SK-N-SH (cell line): ENCODE measurements around the gene KISS1R. TPM values are rescaled to one million over a fixed set of nuclear protein-coding genes. Genes with fewer than 3 reads are reported as not detected.

Experiments used
- polyA plus RNA-seq, 3 experiments: library from polyadenylated mRNA; depleted of rRNA; stranded (reverse); fragments of >200 nt; gene quantifications; 2 replicates each; pipeline ENCODE4 v1.2.3, GENCODE V29; 2012
- small RNA-seq, 7 experiments: library from RNA; depleted of rRNA; stranded (forward); fragments of <200 nt; gene quantifications; one replicate each; pipeline ENCODE3, GENCODE V24; 2012

The KISS1R gene
- polyA plus RNA-seq, 1 of the 3 experiments (the other 2 are of a cell fraction), result not detected

Small RNA genes lying within 50 kb of the gene (small RNA-seq; reads per million reads assigned to genes)
- gene RNU6-9, result 2.2 to 32.2 (median 10.4) reads per million in 7 experiments

Other genes starting within 250 kb of the KISS1R start
- gene FSTL3, start 240.9 kb upstream of the KISS1R start, polyA plus RNA-seq (2012; rRNA removed), result 64.4 and 73.0 TPM in 2 replicates
- not detected in 2 replicates for gene PRSS57, start 221.9 kb upstream of the KISS1R start, polyA plus RNA-seq (2012; rRNA removed)
- gene PALM, start 208.4 kb upstream of the KISS1R start, polyA plus RNA-seq (2012; rRNA removed), result 6.2 and 15.6 TPM in 2 replicates
- gene MISP, start 166.2 kb upstream of the KISS1R start, polyA plus RNA-seq (2012; rRNA removed), result 0.03 and 0.08 TPM in 2 replicates
- 172 and 243 TPM in 2 replicates for gene PTBP1, start 119.9 kb upstream of the KISS1R start, polyA plus RNA-seq (2012; rRNA removed)
- gene PLPPR3, start 95.4 kb upstream of the KISS1R start, polyA plus RNA-seq (2012; rRNA removed), result 1.5 and 1.6 TPM in 2 replicates
- gene AZU1, start 89.5 kb upstream of the KISS1R start, polyA plus RNA-seq (2012; rRNA removed), result 0.15 TPM in 2 replicates
- gene PRTN3, start 76.3 kb upstream of the KISS1R start, polyA plus RNA-seq (2012; rRNA removed), result not detected in 2 replicates
- not detected in 2 replicates for gene ELANE, start 65.0 kb upstream of the KISS1R start, polyA plus RNA-seq (2012; rRNA removed)
- gene CFD, start 57.7 kb upstream of the KISS1R start, polyA plus RNA-seq (2012; rRNA removed), result 2.5 and 3.2 TPM in 2 replicates
- 30.0 and 40.6 TPM in 2 replicates for gene MED16, start 24.1 kb upstream of the KISS1R start, polyA plus RNA-seq (2012; rRNA removed)
- not detected in 2 replicates for gene RNU6-9, start 23.8 kb upstream of the KISS1R start, polyA plus RNA-seq (2012; rRNA removed)
- 39.2 and 41.4 TPM in 2 replicates for gene R3HDM4, start 4.1 kb upstream of the KISS1R start, polyA plus RNA-seq (2012; rRNA removed)
- gene ARID3A, start 8.7 kb downstream of the KISS1R start, polyA plus RNA-seq (2012; rRNA removed), result 4.4 and 8.6 TPM in 2 replicates
- 47.9 and 51.5 TPM in 2 replicates for gene WDR18, start 67.0 kb downstream of the KISS1R start, polyA plus RNA-seq (2012; rRNA removed)
- gene GRIN3B, start 83.1 kb downstream of the KISS1R start, polyA plus RNA-seq (2012; rRNA removed), result 1.5 and 1.8 TPM in 2 replicates
- gene TMEM259, start 103.8 kb downstream of the KISS1R start, polyA plus RNA-seq (2012; rRNA removed), result 138 and 145 TPM in 2 replicates
- not detected in 2 replicates for gene RNU6-2, start 104.2 kb downstream of the KISS1R start, polyA plus RNA-seq (2012; rRNA removed)
- gene CNN2, start 109.3 kb downstream of the KISS1R start, polyA plus RNA-seq (2012; rRNA removed), result 152 and 279 TPM in 2 replicates
- gene ABCA7, start 122.8 kb downstream of the KISS1R start, polyA plus RNA-seq (2012; rRNA removed), result 7.8 and 8.3 TPM in 2 replicates
- gene ARHGAP45, start 149.8 kb downstream of the KISS1R start, polyA plus RNA-seq (2012; rRNA removed), result 2.8 and 4.2 TPM in 2 replicates
- gene POLR2E, start 178.0 kb downstream of the KISS1R start, polyA plus RNA-seq (2012; rRNA removed), result 238 and 283 TPM in 2 replicates
- 566 and 925 TPM in 2 replicates for gene GPX4, start 186.7 kb downstream of the KISS1R start, polyA plus RNA-seq (2012; rRNA removed)